ENCODE results near the gene HOXB3.

HOXB3 gene

GRCh38 chr17:48577946-48578615 lies 12.0 kb downstream of the HOXB3 start, which contains the start of gene HOXB4 (continued):
- TF ChIP-seq ZNF266 (tag by site-specific recombination; IDR thresholded peaks at IDR 0.05; ENCODE audit: low read depth) (no peak), ZNF280C (tag by site-specific recombination; IDR thresholded peaks at IDR 0.05) (no peak), ZSCAN30 (tag by site-specific recombination; IDR thresholded peaks at IDR 0.05) (0 out of 2 replicates have a peak, but pooled peaks have one; percentile 8), ZBTB7A (tag by site-specific recombination; IDR thresholded peaks at IDR 0.05; ENCODE audit: low read depth) (no peak), ZNF2 (tag by site-specific recombination; IDR thresholded peaks at IDR 0.05) (no peak), ZSCAN5A (tag by site-specific recombination; IDR thresholded peaks at IDR 0.05) (no peak), ZNF561 (tag by site-specific recombination; IDR thresholded peaks at IDR 0.05; ENCODE audit: borderline replicate concordance) (no peak), PRDM2 (tag by site-specific recombination; IDR thresholded peaks at IDR 0.05; ENCODE audit: borderline replicate concordance) (no peak)

- peaks cover 71% of the 10 kb centered on the region for H3K4me1 ChIP-seq (ENCODE audit: control insufficient read depth, insufficient read depth, low read length)
- peaks cover 0 to 17% of the 10 kb centered on the region in 2 experiments; a peak in 2 of 3 replicates for H3K36me3 ChIP-seq (ENCODE audit: control insufficient read depth in 2 of 2, insufficient read depth in 1 of 2, low read length in 2 of 2)
- H3K27ac ChIP-seq (ENCODE audit: extremely low read depth, low read depth, low read length) = peak overlapping the region; percentile 93
- CTCF ChIA-PET = interaction anchor here (0.7 kb wide), 2 partner anchors 59 to 84 kb away, joined by 3 read pairs; no protein-coding TSS in a partner anchor
- H3K4me3 ChIP-seq (ENCODE audit: low read depth, low read length) = peak overlapping the region; percentile 52
- no peaks in the 10 kb centered on the region for H3K9me3 ChIP-seq (ENCODE audit: control insufficient read depth, insufficient read depth, low read depth, low read length)
- POLR2A ChIA-PET = interaction anchor here (0.6 to 4.1 kb wide), 9 partner anchors 10 to 1658 kb away, joined by 3 to 26 read pairs (median 5); no protein-coding TSS in a partner anchor
- TF ChIP-seq ZNF18 (tag by site-specific recombination; IDR thresholded peaks at IDR 0.05) (peak; percentile 98), MZF1 (tag by site-specific recombination; IDR thresholded peaks at IDR 0.05; ENCODE audit: borderline replicate concordance) (peak; percentile 94), ZNF449 (tag by site-specific recombination; IDR thresholded peaks at IDR 0.05) (peak; percentile 74), ZNF654 (tag by site-specific recombination; IDR thresholded peaks at IDR 0.05; ENCODE audit: low read depth) (peak; percentile 30; the same call in 1 of the 2 replicates), ZNF707 (tag by site-specific recombination; IDR thresholded peaks at IDR 0.05) (no peak), SP7 (tag by site-specific recombination; IDR thresholded peaks at IDR 0.05) (peak; percentile 99), GLI4 (tag by site-specific recombination; IDR thresholded peaks at IDR 0.05) (no peak), ZNF747 (tag by site-specific recombination; IDR thresholded peaks at IDR 0.05) (no peak), ZNF423 (tag by site-specific recombination; IDR thresholded peaks at IDR 0.05) (peak; percentile 93), ZNF202 (tag by site-specific recombination; IDR thresholded peaks at IDR 0.05; ENCODE audit: borderline replicate concordance) (no peak), ZNF560 (tag by site-specific recombination; IDR thresholded peaks at IDR 0.05; ENCODE audit: borderline replicate concordance) (no peak), ZNF658 (tag by site-specific recombination; IDR thresholded peaks at IDR 0.05) (no peak), ZNF488 (tag by site-specific recombination; IDR thresholded peaks at IDR 0.05) (peak; percentile 96)
Measured at GRCh38 chr17:48577330-48577945, 12.6 kb downstream of the HOXB3 start.

Measured in HEK293 (cell line).